ENCODE data around the gene AQP2. TPM values are rescaled to one million over a fixed set of nuclear protein-coding genes. Genes with fewer than 3 reads are reported as not detected.

The AQP2 gene
- total and polyA plus RNA-seq, 2 of the 4 experiments (the other 2 are of a cell fraction): not detected

DNA sequence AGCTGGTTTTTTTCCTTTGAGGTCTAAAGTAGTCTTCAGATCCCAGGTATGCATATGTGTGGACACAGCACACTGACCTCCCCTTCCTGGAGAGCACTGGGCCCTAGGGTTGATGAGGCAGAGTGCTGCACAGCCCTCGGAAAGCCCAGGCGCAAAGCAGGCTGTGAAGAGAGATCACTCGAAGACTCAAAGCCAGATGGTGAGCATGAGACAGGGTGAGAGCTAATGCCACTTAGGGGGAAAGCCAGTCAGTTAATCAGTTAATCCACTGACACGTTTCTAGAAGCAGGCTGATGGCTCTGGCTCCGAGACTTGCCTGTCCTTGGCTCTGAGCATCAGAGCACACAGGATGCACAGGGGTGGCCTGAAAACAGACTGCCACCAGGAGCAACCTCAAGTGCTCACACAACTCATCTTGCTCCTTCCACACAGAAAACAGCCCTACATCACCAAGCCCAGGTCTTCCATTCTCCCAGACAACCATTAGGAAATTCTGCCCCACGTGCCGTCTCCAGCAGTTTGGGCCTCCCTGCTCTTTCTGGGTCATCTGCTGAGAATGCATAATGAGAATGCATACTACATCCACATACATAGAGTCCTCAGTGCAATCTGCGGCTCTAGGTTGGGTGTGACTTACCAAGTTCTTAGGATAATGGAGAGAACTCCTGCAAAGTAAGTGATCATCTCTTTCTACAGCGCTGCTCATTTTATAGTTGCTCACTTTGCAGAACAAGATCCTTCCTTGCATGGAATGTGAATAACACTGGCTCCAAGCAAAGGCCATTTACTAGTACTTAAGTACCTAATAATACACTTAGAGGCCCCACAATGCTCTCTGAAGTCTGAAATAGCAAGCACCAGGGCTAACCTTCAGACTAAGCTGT lies 34.2 kb downstream of the AQP2 start:
- peak overlapping the region; percentile 84 for H2AK9ac ChIP-seq (replicated peaks; ENCODE audit: low read depth, low read length, poor library complexity)
- no peaks in the 10 kb centered on the region for H3K36me3 ChIP-seq (ENCODE audit: control insufficient read depth, insufficient read depth, low read length)
- H2BK5ac ChIP-seq (ENCODE audit: low read depth, low read length, poor library complexity, severe bottlenecking): no peak overlapping the region
- no peak overlapping the region for H3K9ac ChIP-seq (ENCODE audit: low read depth, low read length)
- no peak overlapping the region for H4K5ac ChIP-seq (ENCODE audit: low read depth, low read length)
- no peak for DNase-seq
- peaks cover 16% of the 10 kb centered on the region for H3K4me1 ChIP-seq (ENCODE audit: control insufficient read depth, insufficient read depth, low read length)
- no peak overlapping the region for H3K18ac ChIP-seq (ENCODE audit: low read depth, low read length)
- no peak overlapping the region for H2BK15ac ChIP-seq (ENCODE audit: low read depth, low read length)
- TF ChIP-seq, protein P1, sequence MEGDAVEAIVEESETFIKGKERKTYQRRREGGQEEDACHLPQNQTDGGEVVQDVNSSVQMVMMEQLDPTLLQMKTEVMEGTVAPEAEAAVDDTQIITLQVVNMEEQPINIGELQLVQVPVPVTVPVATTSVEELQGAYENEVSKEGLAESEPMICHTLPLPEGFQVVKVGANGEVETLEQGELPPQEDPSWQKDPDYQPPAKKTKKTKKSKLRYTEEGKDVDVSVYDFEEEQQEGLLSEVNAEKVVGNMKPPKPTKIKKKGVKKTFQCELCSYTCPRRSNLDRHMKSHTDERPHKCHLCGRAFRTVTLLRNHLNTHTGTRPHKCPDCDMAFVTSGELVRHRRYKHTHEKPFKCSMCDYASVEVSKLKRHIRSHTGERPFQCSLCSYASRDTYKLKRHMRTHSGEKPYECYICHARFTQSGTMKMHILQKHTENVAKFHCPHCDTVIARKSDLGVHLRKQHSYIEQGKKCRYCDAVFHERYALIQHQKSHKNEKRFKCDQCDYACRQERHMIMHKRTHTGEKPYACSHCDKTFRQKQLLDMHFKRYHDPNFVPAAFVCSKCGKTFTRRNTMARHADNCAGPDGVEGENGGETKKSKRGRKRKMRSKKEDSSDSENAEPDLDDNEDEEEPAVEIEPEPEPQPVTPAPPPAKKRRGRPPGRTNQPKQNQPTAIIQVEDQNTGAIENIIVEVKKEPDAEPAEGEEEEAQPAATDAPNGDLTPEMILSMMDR (conservative IDR thresholded peaks at IDR 0.05; ENCODE audit: low read depth, low read length): no peak
- TF ChIP-seq RAD21 (IDR thresholded peaks at IDR 0.05; ENCODE audit: low read length) (no peak), RCOR1 (IDR thresholded peaks at IDR 0.05; ENCODE audit: insufficient replicate concordance, low read length) (no peak), NFE2L2 (IDR thresholded peaks at IDR 0.05; ENCODE audit: low read depth, low read length) (no peak), FOS (IDR thresholded peaks at IDR 0.05; ENCODE audit: low read depth, low read length) (no peak), MXI1 (IDR thresholded peaks at IDR 0.05; ENCODE audit: borderline replicate concordance, low read depth, low read length) (no peak), RFX5 (IDR thresholded peaks at IDR 0.05; ENCODE audit: low read depth, low read length) (no peak), SMC3 (IDR thresholded peaks at IDR 0.05; ENCODE audit: low read depth, low read length) (no peak), MAFK (IDR thresholded peaks at IDR 0.05; ENCODE audit: low read depth, low read length) (no peak), CEBPB (IDR thresholded peaks at IDR 0.05; ENCODE audit: low read depth, low read length) (no peak)
- TF ChIP-seq, protein P2, sequence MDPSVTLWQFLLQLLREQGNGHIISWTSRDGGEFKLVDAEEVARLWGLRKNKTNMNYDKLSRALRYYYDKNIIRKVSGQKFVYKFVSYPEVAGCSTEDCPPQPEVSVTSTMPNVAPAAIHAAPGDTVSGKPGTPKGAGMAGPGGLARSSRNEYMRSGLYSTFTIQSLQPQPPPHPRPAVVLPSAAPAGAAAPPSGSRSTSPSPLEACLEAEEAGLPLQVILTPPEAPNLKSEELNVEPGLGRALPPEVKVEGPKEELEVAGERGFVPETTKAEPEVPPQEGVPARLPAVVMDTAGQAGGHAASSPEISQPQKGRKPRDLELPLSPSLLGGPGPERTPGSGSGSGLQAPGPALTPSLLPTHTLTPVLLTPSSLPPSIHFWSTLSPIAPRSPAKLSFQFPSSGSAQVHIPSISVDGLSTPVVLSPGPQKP (IDR thresholded peaks at IDR 0.05; ENCODE audit: borderline replicate concordance, low read depth, low read length): no peak
- peak overlapping the region; percentile 46; the same call in 1 of the 2 replicates for H2BK120ac ChIP-seq (ENCODE audit: low read depth, low read length)
- peak; percentile 10; the same call in 1 of the 2 replicates for ATAC-seq (ENCODE audit: low read depth)
- H4K8ac ChIP-seq (ENCODE audit: low read depth in 2 of 2, low read length in 2 of 2): peak overlapping the region in 1 of 2 experiments; percentile 45; a peak in 2 of 4 replicates
- intact Hi-C loops (cut with micrococcal nuclease) (no loop called here), in situ Hi-C loops (cut with MboI; ENCODE audit: low sequenced_read_pairs) (no loop called here), dilution Hi-C loops (cut with HindIII; ENCODE audit: low sequenced_read_pairs, unreplicated experiment) (no loop called here)
- H2AFZ ChIP-seq (replicated peaks; ENCODE audit: low read length, poor library complexity): peak overlapping the region; percentile 67
- H3K4me3 ChIP-seq (ENCODE audit: insufficient read depth, low read depth, low read length): no peak overlapping the region
- peaks cover 18% of the 10 kb centered on the region for H3K9me1 ChIP-seq (ENCODE audit: insufficient read depth, low read length)
- H3K14ac ChIP-seq (replicated peaks; ENCODE audit: low read depth, low read length): peak overlapping the region; percentile 51
- H3K9me3 ChIP-seq (ENCODE audit: control insufficient read depth, insufficient read depth, low read length): no peaks in the 10 kb centered on the region
- H4K20me1 ChIP-seq (ENCODE audit: insufficient read depth, low read length): no peaks in the 10 kb centered on the region
- ChIA-PET CTCF (interaction anchor here (1.8 kb wide), 1 partner anchor 18 kb away, joined by 11 read pairs; no protein-coding TSS in a partner anchor), POLR2A (ENCODE audit: unreplicated experiment) (no interaction called here)
- peak overlapping the region; percentile 48; the same call in 1 of the 2 replicates for H4K91ac ChIP-seq (ENCODE audit: insufficient read depth, low read depth, low read length)
- peak overlapping the region; percentile 82 for H2AK5ac ChIP-seq (ENCODE audit: low read depth, low read length)
- peak overlapping the region; percentile 30; the same call in 1 of the 2 replicates for H2BK20ac ChIP-seq (ENCODE audit: low read depth, low read length)
- peak overlapping the region; percentile 0; the same call in 1 of the 2 replicates for H3K23ac ChIP-seq (ENCODE audit: low read depth, low read length)
- no peak overlapping the region for H3K4me2 ChIP-seq (ENCODE audit: low read depth, low read length)
- H3K27me3 ChIP-seq (ENCODE audit: control insufficient read depth, insufficient read depth, low read length): no peaks in the 10 kb centered on the region
- no peak overlapping the region for H3K56ac ChIP-seq (ENCODE audit: extremely low read depth, insufficient read depth, low read length)
- H3K79me1 ChIP-seq (ENCODE audit: low read depth in 1 of 2, low read length in 2 of 2): peaks cover 3 to 31% of the 10 kb centered on the region in 2 experiments; a peak in 3 of 4 replicates
- H3K27ac ChIP-seq (ENCODE audit: insufficient read depth, low read length): peak overlapping the region; percentile 1; the same call in 1 of the 2 replicates
- no TSS peak for BruUV-seq (replicated peaks)
- H3K4ac ChIP-seq (ENCODE audit: low read depth, low read length): peak overlapping the region; percentile 8; the same call in 1 of the 2 replicates
- 45% methylated on average over 3 of the region's 9 CpGs; no CpG with 5 or more reads in 1 of the 2 experiments for WGBS, 2 experiments (ENCODE audit: extremely low coverage in 2 of 2, insufficient read length in 1 of 2)

Measured in IMR-90 (cell line).